ENCODE results near the gene ZNF277.

ZNF277 gene

GRCh38 chr7:112167147-112167546 is 39.3 kb upstream of the ZNF277 start (continued):
- TF ChIP-seq ZNF629 (tag by site-specific recombination; IDR thresholded peaks at IDR 0.05) (no peak), ZNF280D (tag by site-specific recombination; IDR thresholded peaks at IDR 0.05) (no peak), ZNF596 (tag by site-specific recombination; IDR thresholded peaks at IDR 0.05) (no peak), ZNF530 (tag by site-specific recombination; IDR thresholded peaks at IDR 0.05; ENCODE audit: low read depth) (no peak), IKZF3 (tag by site-specific recombination; IDR thresholded peaks at IDR 0.05) (no peak), ZNF521 (tag by site-specific recombination; IDR thresholded peaks at IDR 0.05) (no peak), PRDM10 (tag by site-specific recombination; IDR thresholded peaks at IDR 0.05) (no peak), ZNF239 (tag by site-specific recombination; IDR thresholded peaks at IDR 0.05) (no peak), ZNF514 (tag by site-specific recombination; IDR thresholded peaks at IDR 0.05) (no peak), TSHZ1 (tag by site-specific recombination; IDR thresholded peaks at IDR 0.05; ENCODE audit: borderline replicate concordance) (no peak), BCL11B (tag by site-specific recombination; IDR thresholded peaks at IDR 0.05; ENCODE audit: low read depth) (no peak)

GRCh38 chr7:112168915-112169314 is 37.6 kb upstream of the ZNF277 start:
- ChIA-PET CTCF (interaction anchor here (1.1 kb wide), 1 partner anchor 18 kb away, joined by 3 read pairs; no protein-coding TSS in a partner anchor), POLR2A (no interaction called here)
- H3K27ac ChIP-seq (ENCODE audit: extremely low read depth, low read depth, low read length) = no peak overlapping the region
- H3K36me3 ChIP-seq (ENCODE audit: control insufficient read depth in 2 of 2, insufficient read depth in 1 of 2, low read length in 2 of 2) = no peaks in the 10 kb centered on the region
- TF ChIP-seq PRDM4 (tag by site-specific recombination; IDR thresholded peaks at IDR 0.05) = peak; percentile 88
- TF ChIP-seq ZBTB1 (tag by site-specific recombination; IDR thresholded peaks at IDR 0.05) = no peak
- H3K4me3 ChIP-seq (ENCODE audit: low read depth, low read length) = no peak overlapping the region
- H3K9me3 ChIP-seq (ENCODE audit: control insufficient read depth, insufficient read depth, low read depth, low read length) = no peaks in the 10 kb centered on the region
- H3K4me1 ChIP-seq (ENCODE audit: control insufficient read depth, insufficient read depth, low read length) = no peaks in the 10 kb centered on the region; the same call in 1 of the 2 replicates
